ENCODE data around the gene DIO3.
A peak's percentile ranks its signal among the peaks of the same experiment; 100 is the strongest.

DIO3 gene

GRCh38 chr14:101584055-101584859 is 23.0 kb downstream of the DIO3 start:
- peak; percentile 55 for DNase-seq

GRCh38 chr14:101585211-101585610 is 23.9 kb downstream of the DIO3 start:
- DNase-seq = no peak

DNA sequence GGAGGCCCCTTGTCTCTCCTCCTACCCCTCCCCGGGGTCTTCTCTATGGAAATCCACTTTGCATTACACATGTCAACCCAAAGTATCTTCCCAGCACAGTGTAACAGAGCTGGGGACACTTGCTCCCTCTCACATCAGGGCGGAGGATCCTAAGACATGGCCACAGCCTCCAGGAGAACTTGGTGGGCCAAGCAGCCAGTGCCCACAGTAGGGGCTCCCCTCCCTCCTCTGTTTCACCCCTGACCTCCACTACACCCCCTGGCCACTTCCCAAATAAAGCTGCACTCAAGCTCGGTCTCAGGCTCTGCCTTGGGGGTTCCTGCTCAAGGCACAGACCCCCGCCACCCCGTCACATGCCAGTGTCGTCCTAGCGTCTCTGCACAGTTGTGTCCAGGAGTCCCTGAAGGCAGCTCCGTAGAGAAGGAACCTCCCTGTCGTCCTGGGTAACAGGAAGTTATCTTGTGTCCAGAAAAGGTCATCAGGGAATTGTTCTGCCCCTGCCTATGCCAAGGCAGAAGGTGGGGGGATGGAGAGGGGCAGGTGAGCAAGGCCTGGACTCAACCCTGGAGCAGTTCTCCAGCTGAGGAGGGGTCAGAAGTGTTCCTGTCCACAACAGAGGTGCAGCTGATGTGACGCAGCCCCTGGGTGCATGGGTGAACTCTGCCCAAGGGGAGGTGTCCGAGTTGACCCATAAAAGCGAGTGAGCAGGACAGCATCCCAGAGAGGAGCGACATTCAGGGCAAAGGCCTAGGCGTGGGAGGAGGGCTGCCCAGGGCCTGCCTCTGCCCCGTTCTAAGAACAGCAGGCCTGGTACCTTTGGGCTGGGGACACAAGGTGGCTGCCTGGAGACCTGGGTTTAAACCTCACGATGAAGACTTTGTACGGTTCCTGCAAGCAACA is 25.5 kb downstream of the DIO3 start:
- DNase-seq = no peak

- no peak for DNase-seq
Measured at GRCh38 chr14:101587441-101587911, 26.2 kb downstream of the DIO3 start.

DNA sequence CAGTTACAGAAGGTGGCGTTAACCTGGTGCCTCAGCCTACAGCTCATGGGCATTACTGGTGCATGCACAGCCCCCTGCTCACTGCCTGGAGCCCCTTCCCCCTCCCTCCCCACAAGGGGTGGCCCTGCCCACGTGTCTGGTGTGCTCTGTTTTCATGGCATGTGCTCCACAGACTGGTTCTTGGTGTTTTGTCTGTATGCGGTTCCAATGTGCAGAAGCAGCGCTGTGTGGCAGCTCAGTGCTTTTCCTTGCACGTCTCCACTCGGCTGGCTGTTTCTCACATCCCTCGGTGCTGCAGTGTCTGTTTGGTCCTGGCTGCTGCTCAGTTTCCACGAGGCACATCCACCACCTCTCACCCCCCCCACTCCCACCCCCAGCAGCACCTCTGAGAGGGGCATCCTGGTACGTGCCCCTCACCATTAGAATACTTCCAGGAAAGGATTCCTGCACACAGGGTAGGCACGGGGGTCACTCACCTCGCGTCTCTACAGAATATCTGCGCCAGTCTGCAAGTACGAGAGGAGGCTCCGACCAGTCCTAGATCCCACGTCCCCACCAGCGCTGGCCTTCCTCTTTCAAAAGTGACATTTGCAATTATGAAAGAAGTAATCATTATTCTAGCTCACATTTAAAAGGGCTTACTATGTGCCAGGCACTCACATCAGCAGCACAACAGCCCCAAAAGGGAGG is 27.1 kb downstream of the DIO3 start:
- DNase-seq = no peak

GRCh38 chr14:101588990-101589389 is 27.7 kb downstream of the DIO3 start:
- no peak for DNase-seq

DNA sequence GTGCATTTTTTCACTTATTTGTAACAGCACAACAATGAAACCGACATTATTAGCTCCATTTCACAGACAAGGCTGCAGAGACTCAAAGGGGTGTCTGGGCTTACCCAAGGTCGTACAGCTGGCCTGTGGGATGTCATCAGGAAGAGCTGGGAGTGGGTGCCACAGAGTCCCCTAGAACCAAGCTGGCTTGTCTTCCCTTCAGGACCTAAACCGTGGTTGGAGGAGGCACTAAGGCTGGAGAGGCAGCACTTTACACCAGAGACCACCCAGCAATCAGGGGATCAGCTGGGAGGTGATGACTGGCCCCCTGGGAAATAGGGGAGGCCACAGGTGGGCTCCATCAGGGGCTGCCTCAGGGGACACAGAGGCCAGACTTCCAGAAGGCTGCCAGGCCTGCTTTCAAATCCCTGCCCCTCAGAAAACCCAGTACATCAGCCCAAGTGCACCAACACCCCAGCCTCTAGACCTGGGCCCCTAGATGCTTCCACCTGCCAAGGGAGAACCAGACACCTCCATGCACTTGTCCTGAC is 28.3 kb downstream of the DIO3 start:
- DNase-seq = no peak

DNA sequence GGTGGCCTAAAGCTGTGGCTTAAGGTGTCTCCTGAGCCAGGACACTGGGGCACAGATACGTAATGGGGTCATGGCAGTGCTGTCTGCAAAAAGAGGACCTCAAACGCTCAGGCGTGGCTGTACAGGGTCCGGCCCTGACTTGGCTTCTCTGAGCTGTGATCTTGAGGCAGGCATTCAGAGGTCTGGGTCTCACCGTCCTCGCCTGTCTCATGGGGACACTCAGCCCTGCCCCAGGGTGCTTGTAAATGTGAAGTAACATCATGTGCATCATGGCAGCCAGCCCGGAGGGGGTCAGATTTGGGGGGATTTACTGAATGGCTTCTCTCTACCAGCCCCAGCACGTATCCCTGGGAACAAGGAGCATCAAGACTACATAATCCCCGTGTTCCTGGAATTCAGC is 28.8 kb downstream of the DIO3 start:
- no peak for DNase-seq

GRCh38 chr14:101590616-101591015 is 29.3 kb downstream of the DIO3 start:
- DNase-seq = no peak

DNA sequence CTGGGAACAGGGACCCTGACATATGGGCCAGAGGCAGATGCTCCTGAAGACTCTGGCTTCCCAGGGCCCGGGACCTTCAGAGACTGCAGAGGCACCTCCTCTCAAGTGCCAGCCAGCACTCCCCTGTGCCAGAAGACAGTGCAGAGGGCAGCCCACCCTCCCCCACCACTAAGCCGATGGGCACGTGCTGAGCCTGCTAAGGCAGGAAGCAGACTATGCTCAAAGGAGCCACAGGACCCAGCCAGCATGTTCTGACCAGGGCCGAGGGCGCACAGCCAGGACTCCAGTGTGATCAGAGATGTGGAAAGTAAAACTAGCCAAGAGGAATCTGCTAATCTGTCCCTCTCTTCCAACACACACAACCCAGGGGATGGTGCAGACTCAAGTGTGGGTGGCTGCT is 29.8 kb downstream of the DIO3 start:
- DNase-seq = no peak

- DNase-seq = no peak
Measured at GRCh38 chr14:101591582-101591981, 30.3 kb downstream of the DIO3 start.

DNA sequence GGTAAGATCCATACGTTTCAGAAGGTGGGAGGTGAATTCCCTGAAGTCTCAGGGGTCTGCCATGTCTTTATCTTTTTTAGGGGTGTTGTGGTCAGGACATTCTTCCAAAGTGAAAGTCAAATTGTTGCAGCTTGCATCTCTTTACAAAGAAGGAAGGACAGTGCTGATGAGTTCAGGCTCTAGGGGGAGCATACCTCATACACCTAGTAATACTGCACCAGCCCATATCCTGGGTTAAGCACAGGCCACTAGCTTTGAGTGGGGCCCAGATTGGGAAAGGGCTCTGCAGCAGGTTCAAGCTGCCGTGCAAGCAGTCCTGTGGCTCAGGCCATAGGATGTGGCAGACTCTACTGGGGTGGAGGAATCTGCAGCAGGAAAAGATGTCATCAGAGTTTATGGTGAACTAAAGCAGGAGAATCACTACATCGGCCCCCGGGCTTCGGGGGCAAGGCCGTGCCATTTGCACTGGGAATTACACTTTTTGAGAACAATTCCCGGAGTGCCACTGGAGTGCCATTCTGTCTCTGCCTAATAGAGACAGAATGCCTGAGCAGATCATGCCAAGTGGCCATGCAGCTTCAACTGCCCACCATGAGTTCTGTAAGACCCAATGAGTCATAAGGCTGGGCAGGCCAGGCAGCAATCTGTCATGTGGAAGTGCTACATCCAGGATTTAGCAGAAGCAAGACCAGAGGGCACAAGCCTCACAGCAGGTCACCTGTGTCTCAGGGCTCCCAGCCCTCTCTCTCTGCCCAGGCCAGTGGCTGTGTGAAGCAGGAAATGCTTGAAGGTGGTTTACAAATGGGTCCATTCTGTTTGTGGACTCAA is 32.3 kb downstream of the DIO3 start:
- DNase-seq = no peak

DNA sequence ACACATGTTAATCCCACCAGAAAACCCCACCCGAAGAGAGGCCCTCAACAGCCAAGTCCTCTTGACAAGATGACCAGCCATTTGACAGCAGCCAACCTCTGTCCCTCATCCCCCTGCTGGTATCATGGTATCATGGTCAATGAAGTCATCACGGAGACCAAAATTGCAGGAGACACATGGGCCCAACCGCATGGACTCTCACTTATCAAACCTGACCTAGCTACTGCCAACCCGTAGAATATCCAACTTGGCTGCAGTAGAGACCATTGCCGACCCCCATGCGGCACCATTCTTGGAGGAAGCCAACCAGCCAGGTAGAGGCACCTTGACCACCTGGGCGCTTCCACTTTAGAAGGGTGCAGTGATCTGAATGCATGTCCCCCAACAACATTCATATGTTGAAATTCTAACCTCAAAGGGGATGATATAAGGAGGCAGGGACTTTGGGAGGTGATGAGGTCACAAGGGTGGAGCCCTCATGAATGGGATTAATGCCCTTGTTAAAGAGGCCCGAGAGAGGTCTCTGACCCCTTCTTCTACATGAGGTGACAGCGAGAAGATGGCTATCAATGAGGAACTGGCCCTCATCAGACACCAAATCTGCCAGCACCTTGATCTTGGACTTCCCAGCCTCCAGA is 33.3 kb downstream of the DIO3 start:
- no peak for DNase-seq

DNA sequence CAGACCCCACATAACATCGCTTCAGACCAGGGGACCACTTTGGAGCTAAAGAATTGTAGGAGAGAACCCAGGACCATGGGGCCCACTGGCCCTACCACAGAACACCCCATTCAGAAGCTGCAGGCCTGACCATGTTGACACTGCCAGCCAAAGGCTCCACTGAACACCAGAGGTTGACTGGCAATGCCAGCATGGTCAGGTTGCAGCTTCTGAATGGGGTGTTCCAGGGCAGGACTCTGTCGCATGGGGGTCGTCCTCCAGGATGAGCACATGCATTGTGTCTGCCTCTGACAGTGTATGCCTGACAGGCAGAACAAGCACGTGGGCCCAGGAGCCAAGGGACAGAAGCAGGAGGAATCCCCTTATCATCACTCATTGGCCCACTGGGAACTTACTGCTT is 34.1 kb downstream of the DIO3 start:
- no peak for DNase-seq

DNA sequence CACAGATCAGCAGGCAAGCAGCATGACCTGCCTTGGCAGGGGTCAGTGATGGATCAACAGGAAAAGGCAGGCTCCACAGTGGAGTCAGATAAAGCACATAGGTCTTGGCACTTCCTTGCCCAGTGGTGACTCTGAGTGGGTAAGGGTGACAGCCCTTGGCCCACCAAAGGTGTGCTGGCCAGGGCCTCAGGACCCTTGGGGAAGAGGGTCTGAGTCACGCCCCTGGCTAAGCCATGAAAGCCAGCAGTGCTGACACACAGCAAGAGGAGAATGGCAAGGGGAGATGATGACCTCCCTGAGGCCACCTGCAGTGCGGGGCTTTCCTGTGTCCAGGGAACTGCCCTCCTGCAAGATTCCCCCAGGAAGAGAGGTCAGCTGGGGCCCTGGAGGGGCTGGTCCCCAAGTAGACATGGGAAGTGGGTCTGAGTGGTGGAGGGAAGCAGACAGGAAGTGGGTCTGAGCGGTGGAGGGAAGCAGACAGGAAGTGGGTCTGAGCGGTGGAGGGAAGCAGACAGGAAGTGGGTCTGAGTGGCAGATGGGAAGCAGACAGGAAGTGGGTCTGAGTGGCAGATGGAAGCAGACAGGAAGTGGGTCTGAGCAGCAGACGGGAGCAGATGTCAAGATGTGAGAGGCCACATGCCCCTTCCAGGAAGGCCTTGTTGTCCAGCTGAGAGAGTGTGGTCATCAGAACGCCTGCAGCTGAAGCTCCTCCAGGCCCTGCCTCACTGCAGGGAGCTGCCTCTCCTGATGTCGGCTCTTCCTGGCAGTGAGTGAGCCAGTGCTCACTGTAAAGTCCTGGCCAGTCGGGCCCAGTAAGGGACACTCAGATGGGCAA is 34.8 kb downstream of the DIO3 start:
- peak; percentile 14 for DNase-seq

GRCh38 chr14:101596742-101597141 is 35.4 kb downstream of the DIO3 start:
- no peak for DNase-seq

DNA sequence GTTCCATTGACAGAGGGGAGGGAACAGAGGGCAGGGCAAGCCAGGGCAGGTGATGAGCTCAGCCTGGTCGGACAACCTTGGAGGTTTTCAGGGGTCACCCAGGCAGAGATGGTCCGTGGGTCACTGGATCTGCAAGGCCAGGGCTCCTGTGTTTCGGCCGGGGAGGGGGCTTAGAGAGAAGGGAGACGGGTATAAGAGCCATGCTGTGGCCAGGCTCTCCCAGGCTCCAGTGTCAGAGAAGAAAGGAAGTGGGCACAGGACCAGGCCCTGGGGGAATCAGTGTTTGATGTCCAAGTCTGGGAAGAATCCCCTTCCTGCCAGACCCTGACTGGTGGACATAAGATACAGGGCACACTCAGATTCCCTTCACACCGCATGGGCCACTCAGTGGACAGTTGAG is 36.9 kb downstream of the DIO3 start:
- DNase-seq = no peak

GRCh38 chr14:101598571-101599233 is 37.4 kb downstream of the DIO3 start:
- no peak for DNase-seq

- no peak for DNase-seq
Measured at GRCh38 chr14:101599234-101599885, 38.1 kb downstream of the DIO3 start.
